K562 treated with DMSO at 1 percent for 24 hours (cell line): ENCODE measurements around the gene NBDY. TPM values are rescaled to one million over a fixed set of nuclear protein-coding genes. Genes with fewer than 3 reads are reported as not detected.

Experiments used
- total RNA-seq: library from RNA; unstranded; fragments of 300-600 nt; gene quantifications from 2 replicates; pipeline ENCODE4 v1.2.3, GENCODE V29; 2022; ENCODE audit warnings: low read depth; ENCODE audit not compliant: insufficient read depth

The NBDY gene, protein sequence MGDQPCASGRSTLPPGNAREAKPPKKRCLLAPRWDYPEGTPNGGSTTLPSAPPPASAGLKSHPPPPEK
- total RNA-seq, result 10.0 and 11.6 TPM in 2 replicates

DNA sequence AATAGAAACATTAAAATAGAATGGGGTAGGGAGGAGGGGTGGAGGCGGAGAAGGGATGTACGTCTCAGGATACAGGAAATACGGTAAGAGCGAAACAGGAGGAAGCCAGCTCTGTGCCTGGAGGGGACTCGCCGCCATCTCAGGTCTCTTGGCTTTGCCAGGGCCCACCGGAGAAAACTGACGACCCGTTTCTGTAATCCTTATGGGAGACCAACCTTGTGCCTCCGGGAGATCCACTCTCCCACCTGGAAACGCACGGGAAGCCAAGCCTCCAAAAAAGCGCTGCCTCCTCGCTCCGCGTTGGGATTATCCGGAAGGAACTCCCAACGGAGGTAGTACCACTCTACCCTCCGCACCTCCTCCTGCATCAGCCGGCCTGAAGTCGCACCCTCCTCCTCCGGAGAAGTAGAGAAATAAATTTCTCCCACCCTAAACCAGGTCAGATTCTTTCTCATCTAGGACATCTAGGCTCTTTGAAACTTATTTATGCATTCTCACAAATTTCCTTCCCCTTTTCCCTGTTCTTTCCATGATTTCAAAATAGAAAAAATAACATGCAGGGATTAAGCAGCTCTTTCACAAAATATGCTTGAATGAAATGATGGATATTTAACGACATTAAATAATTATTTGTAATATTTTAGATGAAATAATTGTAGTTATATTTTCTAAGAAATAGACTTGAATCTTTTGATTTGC lies at the start of gene NBDY:
Gene NBDY (plus strand): TSS at position 92 of the 699 bp plus-strand sequence. CDS start 111 bp downstream, at position 203.

Other genes starting within 250 kb of the NBDY start
- gene UBQLN2, start 165.6 kb upstream of the NBDY start, total RNA-seq, result 13.9 and 15.7 TPM in 2 replicates